SK-N-SH treated with all-trans-retinoic acid at 6 μM for 48 hours (cell line): Measurements from ENCODE around the gene FLT1.

Experiments
- BACH2 ChIP-seq: fragments of 250-450 bp; sonication (Bioruptor Pico); IDR thresholded peaks from 2 replicates; pipeline ENCODE4 v1.9.0; 2021; ENCODE audit warnings: mild to moderate bottlenecking, borderline replicate concordance
- ISL1 ChIP-seq: fragments of 250-450 bp; sonication (Bioruptor Pico); IDR thresholded peaks from 2 replicates; pipeline ENCODE4 v2.1.2; 2022; ENCODE audit warnings: mild to moderate bottlenecking, moderate library complexity
- TF ChIP-seq, protein P1 (sequence below): fragments of 250-450 bp; sonication (Bioruptor Pico); IDR thresholded peaks from 2 replicates; pipeline ENCODE4 v1.5.1; 2020; ENCODE audit warnings: low read depth, mild to moderate bottlenecking, moderate library complexity

DNA sequence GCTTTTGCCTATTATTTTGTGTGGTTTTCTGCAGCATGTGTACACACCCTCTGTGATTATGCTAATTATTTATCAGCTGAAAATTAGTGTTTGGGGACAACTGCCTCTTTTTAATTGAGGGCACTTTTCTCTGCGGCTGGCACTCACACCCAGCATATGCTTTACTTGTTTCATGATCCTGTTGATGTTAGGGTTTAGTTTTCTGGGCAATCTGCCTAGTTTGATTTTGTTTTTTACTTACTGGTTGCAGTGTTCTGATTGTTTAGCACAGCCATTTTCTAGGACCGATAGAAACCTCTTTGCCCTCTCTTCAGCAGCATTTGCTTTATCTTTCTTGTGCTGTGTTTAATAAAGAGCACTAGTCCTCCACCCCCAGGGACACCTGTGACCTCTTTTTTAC lies 195.0 kb downstream of the FLT1 start:
- TF ChIP-seq BACH2 (no peak), ISL1 (CRISPR knock-in tag) (no peak)
- TF ChIP-seq, protein P1, sequence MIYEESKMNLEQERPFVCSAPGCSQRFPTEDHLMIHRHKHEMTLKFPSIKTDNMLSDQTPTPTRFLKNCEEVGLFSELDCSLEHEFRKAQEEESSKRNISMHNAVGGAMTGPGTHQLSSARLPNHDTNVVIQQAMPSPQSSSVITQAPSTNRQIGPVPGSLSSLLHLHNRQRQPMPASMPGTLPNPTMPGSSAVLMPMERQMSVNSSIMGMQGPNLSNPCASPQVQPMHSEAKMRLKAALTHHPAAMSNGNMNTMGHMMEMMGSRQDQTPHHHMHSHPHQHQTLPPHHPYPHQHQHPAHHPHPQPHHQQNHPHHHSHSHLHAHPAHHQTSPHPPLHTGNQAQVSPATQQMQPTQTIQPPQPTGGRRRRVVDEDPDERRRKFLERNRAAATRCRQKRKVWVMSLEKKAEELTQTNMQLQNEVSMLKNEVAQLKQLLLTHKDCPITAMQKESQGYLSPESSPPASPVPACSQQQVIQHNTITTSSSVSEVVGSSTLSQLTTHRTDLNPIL (CRISPR knock-in tag) = no peak
